GM18511 (cell line): ENCODE measurements around the gene HNRNPA2B1.
"Not testable (repeated sequence)": the region's sequence is repeated elsewhere in the genome, so short reads cannot be mapped to it uniquely, and the experiment has no call there.

ENCODE experiments used
- ATAC-seq: cut with Tn5 transposase; IDR thresholded peaks from one replicate; pipeline ENCODE4 v1.9.1; 2021; ENCODE audit warnings: mild to moderate bottlenecking, moderate library complexity; ENCODE audit not compliant: unreplicated experiment

HNRNPA2B1 gene

GRCh38 chr7:26166684-26167266, 33.8 kb downstream of the HNRNPA2B1 start:
- peak; percentile 36 for ATAC-seq

- no peak for ATAC-seq
Observed at GRCh38 chr7:26165950-26166683, 34.4 kb downstream of the HNRNPA2B1 start.

- ATAC-seq = not testable (repeated sequence)
Observed at GRCh38 chr7:26163804-26164203, 36.7 kb downstream of the HNRNPA2B1 start.

- ATAC-seq = no peak
Observed at GRCh38 chr7:26162431-26162830, 38.1 kb downstream of the HNRNPA2B1 start.

- ATAC-seq = no peak
Observed at GRCh38 chr7:26160896-26161295, 39.6 kb downstream of the HNRNPA2B1 start.

- ATAC-seq = no peak
Observed at GRCh38 chr7:26159243-26159642, 41.3 kb downstream of the HNRNPA2B1 start.

- no peak for ATAC-seq
Observed at GRCh38 chr7:26157520-26158105, 42.9 kb downstream of the HNRNPA2B1 start.

GRCh38 chr7:26156451-26157420, 43.8 kb downstream of the HNRNPA2B1 start:
- ATAC-seq = peak; percentile 22

- ATAC-seq = no peak
Observed at GRCh38 chr7:26155531-26156375, 44.8 kb downstream of the HNRNPA2B1 start.

GRCh38 chr7:26153823-26154783, 46.4 kb downstream of the HNRNPA2B1 start:
- ATAC-seq = no peak

GRCh38 chr7:26153241-26153822, 47.2 kb downstream of the HNRNPA2B1 start:
- ATAC-seq = no peak

GRCh38 chr7:26152782-26153240, 47.7 kb downstream of the HNRNPA2B1 start:
- ATAC-seq = peak; percentile 30

GRCh38 chr7:26151953-26152781, 48.4 kb downstream of the HNRNPA2B1 start, which contains the start of gene NFE2L3:
Gene NFE2L3 (plus strand): TSS chr7:26152198. CDS start chr7:26152499, 301 bp downstream.
- ATAC-seq = peak; percentile 73

- no peak for ATAC-seq
Observed at GRCh38 chr7:26151650-26151952, 48.9 kb downstream of the HNRNPA2B1 start.

- ATAC-seq = no peak
Observed at GRCh38 chr7:26151096-26151495, 49.5 kb downstream of the HNRNPA2B1 start.

GRCh38 chr7:26149391-26149977, 51.1 kb downstream of the HNRNPA2B1 start:
- no peak for ATAC-seq

- not testable (repeated sequence) for ATAC-seq
Observed at GRCh38 chr7:26148307-26148700, 52.2 kb downstream of the HNRNPA2B1 start.
